Measurements from ENCODE around the gene ZNF653.

The ZNF653 gene

DNA sequence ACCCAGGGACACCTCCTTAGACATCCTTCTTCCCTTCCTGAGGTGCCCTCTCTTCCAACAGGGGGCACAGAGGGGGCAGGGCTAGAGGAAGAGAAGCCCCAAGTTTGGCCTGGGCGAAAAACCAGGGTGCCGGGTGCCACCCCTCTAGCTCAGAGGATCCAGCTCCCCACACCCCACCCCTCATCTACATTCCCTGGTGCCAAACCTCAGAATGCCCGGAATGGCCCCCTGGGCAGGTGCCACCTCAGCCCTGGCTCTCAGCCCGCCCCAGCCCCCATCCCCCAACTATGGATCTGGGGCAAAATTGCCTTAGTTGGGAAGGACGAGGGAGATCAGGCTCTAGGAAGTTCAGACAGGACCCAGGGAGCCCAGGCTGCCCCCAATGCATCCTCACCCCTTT, 35.0 kb upstream of the ZNF653 start:
- Histone ChIP-seq H3K4me3 (ENCODE audit: low read length) (no peak overlapping the region), H3K27me3 (ENCODE audit: control insufficient read depth, insufficient read depth, low read length) (no peaks in the 10 kb centered on the region), H3K27ac (ENCODE audit: low read length) (no peak overlapping the region), H3K4me1 (ENCODE audit: control insufficient read depth, insufficient read depth, low read length) (peaks cover 6% of the 10 kb centered on the region), H3K9me3 (ENCODE audit: control insufficient read depth, insufficient read depth, low read length) (no peaks in the 10 kb centered on the region), H3K36me3 (ENCODE audit: control insufficient read depth, insufficient read depth, low read length) (no peaks in the 10 kb centered on the region)
- WGBS (ENCODE audit: insufficient coverage, insufficient read length) = no CpG with 5 or more reads among the region's 5 CpGs
- DNase-seq (ENCODE audit: low read depth, low spot score) = no peak

DNA sequence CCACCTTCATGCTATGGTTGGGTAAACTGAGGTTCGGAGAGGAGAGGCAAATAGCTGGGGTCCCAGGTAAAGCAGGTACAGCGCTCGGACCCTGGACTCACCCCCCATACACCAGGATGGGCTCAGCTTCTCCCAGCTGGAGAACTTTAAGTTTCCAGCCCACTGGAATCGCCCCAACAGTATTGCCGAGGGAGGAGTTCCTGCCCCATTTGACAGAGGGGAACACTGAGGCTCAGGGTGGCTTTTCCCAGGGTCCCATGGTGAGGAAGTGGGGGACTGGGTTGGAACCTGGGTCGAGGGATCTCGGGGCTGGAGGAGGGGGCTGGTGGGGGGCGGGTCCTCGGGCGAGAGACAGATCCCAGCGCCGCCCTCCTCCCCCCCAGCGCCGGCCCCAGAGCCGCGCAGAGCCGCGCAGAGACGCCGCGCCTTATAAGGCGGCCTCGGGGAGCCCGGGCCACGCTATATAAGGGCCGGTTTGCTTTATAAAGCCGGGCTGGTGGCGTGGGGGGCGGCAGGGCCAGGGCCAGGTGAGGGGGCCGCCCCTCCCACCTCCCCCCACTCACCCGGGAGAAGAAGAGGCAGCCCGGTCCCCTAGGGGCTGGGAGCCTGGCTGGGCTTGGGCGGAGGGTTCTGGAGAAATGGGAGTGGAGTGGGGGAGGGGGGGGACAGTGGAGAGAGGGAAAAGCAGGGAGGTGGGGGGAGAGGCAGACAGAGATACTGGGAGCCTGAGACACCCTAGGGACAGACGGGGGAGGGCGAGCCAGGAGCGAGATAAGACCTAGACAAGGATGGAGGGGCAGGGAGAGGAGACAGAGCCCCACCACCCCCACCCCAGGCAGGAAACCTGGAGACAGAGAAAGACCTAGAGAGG, 34.1 kb upstream of the ZNF653 start:
- Histone ChIP-seq H3K4me3 (ENCODE audit: low read length) (peak overlapping the region; percentile 21; the same call in 1 of the 2 replicates), H3K27ac (ENCODE audit: low read length) (no peak overlapping the region), H3K36me3 (ENCODE audit: control insufficient read depth, insufficient read depth, low read length) (no peaks in the 10 kb centered on the region), H3K27me3 (ENCODE audit: control insufficient read depth, insufficient read depth, low read length) (no peaks in the 10 kb centered on the region), H3K9me3 (ENCODE audit: control insufficient read depth, insufficient read depth, low read length) (no peaks in the 10 kb centered on the region), H3K4me1 (ENCODE audit: control insufficient read depth, insufficient read depth, low read length) (peaks cover 8% of the 10 kb centered on the region)
- no peak for DNase-seq (ENCODE audit: low read depth, low spot score)
- no CpG with 5 or more reads among the region's 36 CpGs for WGBS (ENCODE audit: insufficient coverage, insufficient read length)

DNA sequence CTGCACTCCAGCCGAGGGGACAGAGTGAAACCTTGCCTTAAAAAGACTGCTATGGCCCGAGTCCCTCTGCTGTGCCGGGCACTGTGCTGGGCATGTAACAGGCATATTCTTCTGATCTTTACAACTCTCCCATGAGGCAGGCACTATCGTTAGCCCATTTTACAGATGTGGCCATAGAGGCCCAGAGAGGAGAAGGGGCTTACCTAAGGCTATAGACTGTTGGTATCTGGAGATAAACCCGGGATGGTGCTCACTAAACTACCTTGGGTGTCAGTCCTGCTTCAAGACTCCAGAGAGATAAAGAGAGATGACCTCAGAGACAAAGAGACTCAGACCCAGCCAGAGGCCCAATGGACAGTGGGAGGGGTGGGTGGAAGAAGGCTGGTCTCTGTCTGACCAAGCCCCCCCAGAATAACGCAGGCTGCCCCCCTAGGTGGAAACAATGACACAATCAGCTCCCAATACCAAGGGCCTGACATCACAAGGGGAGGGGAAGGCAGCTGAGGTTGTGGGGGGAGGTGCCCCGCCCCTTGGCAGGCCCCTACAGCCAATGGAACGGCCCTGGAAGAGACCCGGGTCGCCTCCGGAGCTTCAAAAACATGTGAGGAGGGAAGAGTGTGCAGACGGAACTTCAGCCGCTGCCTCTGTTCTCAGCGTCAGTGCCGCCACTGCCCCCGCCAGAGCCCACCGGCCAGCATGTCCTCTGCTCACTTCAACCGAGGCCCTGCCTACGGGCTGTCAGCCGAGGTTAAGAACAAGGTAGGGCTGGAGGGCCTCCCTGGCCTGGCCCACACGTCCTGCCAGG, 32.8 kb upstream of the ZNF653 start, which contains the start of gene CNN1:
TSS of gene CNN1 (plus strand) at position 620 of the 805 bp plus-strand sequence. CDS start at position 697, 77 bp downstream.
- Histone ChIP-seq H3K9me3 (ENCODE audit: control insufficient read depth, insufficient read depth, low read length) (no peaks in the 10 kb centered on the region), H3K4me1 (ENCODE audit: control insufficient read depth, insufficient read depth, low read length) (peaks cover 8% of the 10 kb centered on the region), H3K36me3 (ENCODE audit: control insufficient read depth, insufficient read depth, low read length) (no peaks in the 10 kb centered on the region), H3K27ac (ENCODE audit: low read length) (no peak within 1 kb of the TSS), H3K4me3 (ENCODE audit: low read length) (peak within 1 kb of the TSS; percentile 47; the same call in 1 of the 2 replicates), H3K27me3 (ENCODE audit: control insufficient read depth, insufficient read depth, low read length) (no peaks in the 10 kb centered on the region)
- WGBS (ENCODE audit: insufficient coverage, insufficient read length) = no CpG with 5 or more reads among the region's 21 CpGs
- no peak for DNase-seq (ENCODE audit: low read depth, low spot score)

DNA sequence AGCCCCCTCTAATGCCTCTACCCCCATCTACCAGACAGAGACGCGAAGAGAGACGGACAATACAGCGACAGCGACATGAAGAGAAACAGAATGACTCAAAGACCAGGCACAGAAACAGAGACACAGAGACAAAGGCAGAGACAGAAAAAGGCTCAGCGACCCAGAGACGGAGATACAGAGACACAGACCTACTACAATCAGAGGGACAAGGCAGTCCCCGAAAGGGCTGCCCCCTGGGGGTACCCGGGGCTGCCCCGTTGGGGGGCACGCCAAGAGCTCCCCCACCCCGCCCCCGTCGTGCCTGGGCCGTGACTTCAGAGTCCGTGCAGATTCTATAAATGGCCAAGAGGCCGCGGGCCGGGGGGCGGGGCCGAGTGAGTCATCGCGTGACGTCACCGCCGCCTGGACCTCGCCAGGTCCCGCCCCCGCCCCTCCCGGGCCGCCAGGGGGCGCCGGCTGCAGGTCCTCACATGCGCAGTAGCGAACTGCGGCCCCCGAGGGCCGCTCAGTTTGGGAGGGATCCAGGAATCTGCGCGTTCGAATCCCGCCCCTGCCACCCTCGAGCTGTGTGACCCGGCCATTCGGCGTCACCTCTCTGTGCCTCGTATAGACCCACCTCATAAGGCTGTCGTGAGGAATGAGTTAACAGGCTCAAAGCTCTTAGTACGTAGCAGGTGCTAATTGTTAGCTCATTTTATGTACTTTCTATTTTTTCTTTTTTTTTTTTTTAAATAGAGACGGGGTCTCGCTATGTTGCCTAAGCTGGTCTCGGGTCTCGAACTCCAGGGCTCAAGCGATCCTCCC, 30.4 kb upstream of the ZNF653 start:
- no peaks in the 10 kb centered on the region for H3K36me3 ChIP-seq (ENCODE audit: control insufficient read depth, insufficient read depth, low read length)
- no peaks in the 10 kb centered on the region for H3K27me3 ChIP-seq (ENCODE audit: control insufficient read depth, insufficient read depth, low read length)
- DNase-seq (ENCODE audit: low read depth, low spot score) = no peak
- no peak overlapping the region for H3K27ac ChIP-seq (ENCODE audit: low read length)
- peak overlapping the region; percentile 28; the same call in 1 of the 2 replicates for H3K4me3 ChIP-seq (ENCODE audit: low read length)
- H3K9me3 ChIP-seq (ENCODE audit: control insufficient read depth, insufficient read depth, low read length) = no peaks in the 10 kb centered on the region
- peaks cover 8% of the 10 kb centered on the region for H3K4me1 ChIP-seq (ENCODE audit: control insufficient read depth, insufficient read depth, low read length)
- WGBS (ENCODE audit: insufficient coverage, insufficient read length) = no CpG with 5 or more reads among the region's 54 CpGs

DNA sequence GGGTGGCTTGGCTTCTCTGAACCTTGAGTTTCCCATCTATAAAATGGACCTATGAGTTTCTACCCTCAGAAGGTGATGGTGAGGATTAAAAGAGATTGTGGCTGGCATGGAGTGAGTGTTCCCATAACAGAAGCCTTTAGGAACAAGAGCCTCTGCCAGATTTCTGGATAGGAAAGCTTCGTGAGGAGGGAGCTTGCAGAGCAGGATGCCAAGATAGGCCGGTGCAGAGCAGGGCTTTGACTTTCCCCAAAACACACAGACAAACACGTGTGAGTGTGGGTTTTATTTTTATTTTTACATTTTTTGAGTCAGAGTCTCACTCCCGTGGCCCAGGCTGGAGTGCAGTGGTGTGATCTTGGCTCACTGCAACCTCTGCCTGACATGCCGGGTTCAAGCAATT, 29.3 kb upstream of the ZNF653 start:
- Histone ChIP-seq H3K4me1 (ENCODE audit: control insufficient read depth, insufficient read depth, low read length) (peaks cover 8% of the 10 kb centered on the region), H3K9me3 (ENCODE audit: control insufficient read depth, insufficient read depth, low read length) (no peaks in the 10 kb centered on the region), H3K27ac (ENCODE audit: low read length) (no peak overlapping the region), H3K27me3 (ENCODE audit: control insufficient read depth, insufficient read depth, low read length) (no peaks in the 10 kb centered on the region), H3K36me3 (ENCODE audit: control insufficient read depth, insufficient read depth, low read length) (no peaks in the 10 kb centered on the region), H3K4me3 (ENCODE audit: low read length) (no peak overlapping the region)
- no peak for DNase-seq (ENCODE audit: low read depth, low spot score)
- no CpG with 5 or more reads among the region's 5 CpGs for whole genome bisulfite sequencing (ENCODE audit: insufficient coverage, insufficient read length)

DNA sequence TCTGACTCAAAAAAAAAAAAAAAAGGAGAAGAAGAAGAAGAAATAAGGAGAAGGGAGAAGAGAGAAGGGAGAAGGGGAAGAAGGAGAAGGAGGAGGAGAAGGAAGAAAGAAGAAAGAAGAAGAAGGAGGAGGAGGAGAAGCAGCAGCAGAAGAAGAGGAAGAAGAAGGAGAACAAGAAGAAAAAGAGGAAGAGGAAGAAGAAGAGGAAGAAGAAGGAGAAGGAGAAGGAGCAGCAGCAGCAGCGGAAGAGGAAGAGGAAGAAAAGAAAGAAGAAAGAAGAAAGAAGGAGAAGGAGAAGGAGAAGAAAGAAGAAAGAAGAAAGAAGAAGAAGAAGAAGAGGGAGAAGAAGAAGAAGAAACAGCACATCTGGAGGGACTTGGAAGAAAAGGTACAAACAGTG, 28.9 kb upstream of the ZNF653 start:
- peaks cover 8% of the 10 kb centered on the region for H3K4me1 ChIP-seq (ENCODE audit: control insufficient read depth, insufficient read depth, low read length)
- H3K4me3 ChIP-seq (ENCODE audit: low read length) = no peak overlapping the region
- no peaks in the 10 kb centered on the region for H3K36me3 ChIP-seq (ENCODE audit: control insufficient read depth, insufficient read depth, low read length)
- H3K27me3 ChIP-seq (ENCODE audit: control insufficient read depth, insufficient read depth, low read length) = no peaks in the 10 kb centered on the region
- no peak overlapping the region for H3K27ac ChIP-seq (ENCODE audit: low read length)
- no peaks in the 10 kb centered on the region for H3K9me3 ChIP-seq (ENCODE audit: control insufficient read depth, insufficient read depth, low read length)
- no peak for DNase-seq (ENCODE audit: low read depth, low spot score)
- WGBS (ENCODE audit: insufficient coverage, insufficient read length) = no CpG with 5 or more reads among the region's 1 CpG

DNA sequence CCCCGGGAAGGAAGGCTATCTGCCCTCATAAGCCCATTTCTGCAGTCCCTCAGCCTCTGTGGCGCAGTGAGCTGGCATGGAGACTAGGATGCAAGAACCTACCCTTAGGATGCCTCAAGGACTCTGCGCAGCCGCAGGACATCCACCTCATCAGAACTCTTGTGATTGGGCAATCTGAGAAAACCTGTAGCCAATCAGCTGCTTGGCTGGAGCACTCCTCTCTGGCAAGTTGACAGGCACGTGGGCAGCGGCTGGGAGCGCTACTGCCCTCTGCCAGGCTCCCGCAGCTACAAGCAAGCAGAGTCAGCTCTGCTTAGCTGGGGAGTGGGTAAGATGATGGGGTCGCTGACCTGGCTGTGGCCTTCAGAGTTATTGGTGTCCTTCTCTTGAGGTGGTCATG, 24.8 kb upstream of the ZNF653 start:
- no CpG with 5 or more reads among the region's 9 CpGs for whole genome bisulfite sequencing (ENCODE audit: insufficient coverage, insufficient read length)
- no peak overlapping the region for H3K27ac ChIP-seq (ENCODE audit: low read length)
- DNase-seq (ENCODE audit: low read depth, low spot score) = peak; percentile 89
- H3K4me3 ChIP-seq (ENCODE audit: low read length) = no peak overlapping the region
- peaks cover under 1% of the 10 kb centered on the region; the same call in 1 of the 2 replicates for H3K4me1 ChIP-seq (ENCODE audit: control insufficient read depth, insufficient read depth, low read length)
- H3K9me3 ChIP-seq (ENCODE audit: control insufficient read depth, insufficient read depth, low read length) = no peaks in the 10 kb centered on the region
- no peaks in the 10 kb centered on the region for H3K36me3 ChIP-seq (ENCODE audit: control insufficient read depth, insufficient read depth, low read length)
- H3K27me3 ChIP-seq (ENCODE audit: control insufficient read depth, insufficient read depth, low read length) = no peaks in the 10 kb centered on the region

DNA sequence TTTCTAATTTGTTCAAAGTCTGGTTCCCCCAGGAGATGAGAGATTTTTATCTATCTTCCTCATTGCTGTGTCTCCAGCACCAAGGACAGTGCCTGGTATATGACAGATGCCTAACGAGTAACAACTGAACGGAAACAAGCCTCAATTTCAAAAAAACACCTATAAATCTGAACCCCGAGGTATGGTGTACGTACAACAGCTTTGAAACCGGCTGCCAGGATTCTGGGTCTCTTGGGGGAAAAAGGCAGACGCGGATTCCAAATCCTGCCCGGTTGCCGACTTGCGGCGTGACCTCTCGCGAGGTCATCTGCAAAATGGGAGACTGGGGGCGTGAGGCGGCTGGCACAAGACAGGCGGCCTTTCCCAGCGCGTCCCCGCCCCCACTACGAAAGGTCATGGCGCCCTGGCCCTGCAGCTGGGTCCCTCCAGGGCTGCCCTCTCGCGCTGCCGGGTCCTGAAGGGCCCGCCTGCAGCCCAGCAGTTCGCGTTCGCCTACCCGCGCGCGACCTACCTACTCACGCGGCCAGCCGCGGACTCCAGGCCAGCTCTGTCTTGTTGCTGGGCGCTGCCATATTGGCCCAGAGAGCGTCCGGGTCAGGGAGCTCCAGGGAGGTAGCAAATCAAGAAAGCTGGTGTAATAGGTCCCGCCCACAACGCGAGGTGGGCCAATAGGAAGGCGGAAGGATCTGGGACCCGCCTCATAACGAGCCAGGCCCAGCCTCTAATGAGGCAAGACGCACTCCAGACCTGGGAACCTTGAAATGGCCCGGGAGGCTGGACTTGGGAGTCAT, 23.1 kb upstream of the ZNF653 start, which contains the start of gene ECSIT:
TSS of gene ECSIT (minus strand) at position 584 of the 791 bp plus-strand sequence. CDS start 9,964 bp downstream, outside the sequence.
- Histone ChIP-seq H3K4me1 (ENCODE audit: control insufficient read depth, insufficient read depth, low read length) (no peaks in the 10 kb centered on the region), H3K27me3 (ENCODE audit: control insufficient read depth, insufficient read depth, low read length) (no peaks in the 10 kb centered on the region), H3K9me3 (ENCODE audit: control insufficient read depth, insufficient read depth, low read length) (no peaks in the 10 kb centered on the region), H3K4me3 (ENCODE audit: low read length) (peak within 1 kb of the TSS; percentile 86), H3K27ac (ENCODE audit: low read length) (no peak within 1 kb of the TSS), H3K36me3 (ENCODE audit: control insufficient read depth, insufficient read depth, low read length) (no peaks in the 10 kb centered on the region)
- WGBS (ENCODE audit: insufficient coverage, insufficient read length) = no CpG with 5 or more reads among the region's 47 CpGs
- DNase-seq (ENCODE audit: low read depth, low spot score) = peak; percentile 94

DNA sequence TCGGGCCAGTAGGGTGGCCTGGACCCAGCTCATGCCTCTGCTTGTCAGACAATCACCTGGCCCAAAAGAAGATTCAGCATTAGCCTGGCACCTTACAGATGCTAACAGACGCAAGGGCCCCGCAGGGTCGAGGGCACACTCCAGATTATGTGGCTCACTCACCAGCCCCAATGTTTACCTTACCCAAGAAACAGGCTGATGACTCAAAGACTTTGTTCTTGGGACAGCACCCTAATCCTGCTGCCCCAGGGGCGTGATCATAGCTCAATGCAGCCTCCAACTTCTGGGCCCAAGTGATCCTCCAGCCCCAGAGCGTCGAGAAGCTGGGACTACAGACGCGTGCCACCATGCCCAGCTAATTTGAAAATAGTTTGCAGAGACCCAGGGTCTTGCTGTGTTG, 13.5 kb upstream of the ZNF653 start:
- Histone ChIP-seq H3K4me1 (ENCODE audit: control insufficient read depth, insufficient read depth, low read length) (no peaks in the 10 kb centered on the region), H3K9me3 (ENCODE audit: control insufficient read depth, insufficient read depth, low read length) (no peaks in the 10 kb centered on the region), H3K27me3 (ENCODE audit: control insufficient read depth, insufficient read depth, low read length) (no peaks in the 10 kb centered on the region), H3K4me3 (ENCODE audit: low read length) (no peak overlapping the region), H3K36me3 (ENCODE audit: control insufficient read depth, insufficient read depth, low read length) (peaks cover 2% of the 10 kb centered on the region; the same call in 1 of the 2 replicates), H3K27ac (ENCODE audit: low read length) (no peak overlapping the region)
- no CpG with 5 or more reads among the region's 9 CpGs for WGBS (ENCODE audit: insufficient coverage, insufficient read length)
- no peak for DNase-seq (ENCODE audit: low read depth, low spot score)
